ENCODE results near the gene CAV2. TPM values are rescaled to one million over a fixed set of nuclear protein-coding genes. Genes with fewer than 3 reads are reported as not detected.

The CAV2 gene
- total and polyA plus RNA-seq, 9 of the 15 experiments (the other 6 are each of a cell fraction or from before 2014, with no cell fraction given), result 16.1 to 137 (median 38.3) TPM

GRCh38 chr7:116495736-116496135 is 3.8 kb upstream of the CAV2 start:
- no TSS peak for BruUV-seq (replicated peaks)
- FAIRE-seq, result no peak
- POLR2A ChIA-PET, result interaction anchor here (1.0 kb wide), 1 partner anchor 13 kb away, joined by 3 read pairs; no protein-coding TSS in a partner anchor
- no peak for TF ChIP-seq MEF2A (IDR thresholded peaks at IDR 0.05; ENCODE audit: control insufficient read depth, low read depth, low read length)
- no peak for TF ChIP-seq NR4A1 (CRISPR knock-in tag; IDR thresholded peaks at IDR 0.05)
- no peak for TF ChIP-seq NR4A1 (tag; IDR thresholded peaks at IDR 0.05)
- no peak for TF ChIP-seq SRSF9 (IDR thresholded peaks at IDR 0.05; ENCODE audit: borderline replicate concordance, low read depth, low read length)
- TF ChIP-seq FOXA1 (IDR thresholded peaks at IDR 0.05; ENCODE audit: borderline replicate concordance), result no peak
- no peak for TF ChIP-seq SRSF3 (IDR thresholded peaks at IDR 0.05; ENCODE audit: insufficient read depth, low read length)
- no peak for TF ChIP-seq ZNF175 (CRISPR knock-in tag; IDR thresholded peaks at IDR 0.05; ENCODE audit: low read depth)
- TF ChIP-seq, protein P1, sequence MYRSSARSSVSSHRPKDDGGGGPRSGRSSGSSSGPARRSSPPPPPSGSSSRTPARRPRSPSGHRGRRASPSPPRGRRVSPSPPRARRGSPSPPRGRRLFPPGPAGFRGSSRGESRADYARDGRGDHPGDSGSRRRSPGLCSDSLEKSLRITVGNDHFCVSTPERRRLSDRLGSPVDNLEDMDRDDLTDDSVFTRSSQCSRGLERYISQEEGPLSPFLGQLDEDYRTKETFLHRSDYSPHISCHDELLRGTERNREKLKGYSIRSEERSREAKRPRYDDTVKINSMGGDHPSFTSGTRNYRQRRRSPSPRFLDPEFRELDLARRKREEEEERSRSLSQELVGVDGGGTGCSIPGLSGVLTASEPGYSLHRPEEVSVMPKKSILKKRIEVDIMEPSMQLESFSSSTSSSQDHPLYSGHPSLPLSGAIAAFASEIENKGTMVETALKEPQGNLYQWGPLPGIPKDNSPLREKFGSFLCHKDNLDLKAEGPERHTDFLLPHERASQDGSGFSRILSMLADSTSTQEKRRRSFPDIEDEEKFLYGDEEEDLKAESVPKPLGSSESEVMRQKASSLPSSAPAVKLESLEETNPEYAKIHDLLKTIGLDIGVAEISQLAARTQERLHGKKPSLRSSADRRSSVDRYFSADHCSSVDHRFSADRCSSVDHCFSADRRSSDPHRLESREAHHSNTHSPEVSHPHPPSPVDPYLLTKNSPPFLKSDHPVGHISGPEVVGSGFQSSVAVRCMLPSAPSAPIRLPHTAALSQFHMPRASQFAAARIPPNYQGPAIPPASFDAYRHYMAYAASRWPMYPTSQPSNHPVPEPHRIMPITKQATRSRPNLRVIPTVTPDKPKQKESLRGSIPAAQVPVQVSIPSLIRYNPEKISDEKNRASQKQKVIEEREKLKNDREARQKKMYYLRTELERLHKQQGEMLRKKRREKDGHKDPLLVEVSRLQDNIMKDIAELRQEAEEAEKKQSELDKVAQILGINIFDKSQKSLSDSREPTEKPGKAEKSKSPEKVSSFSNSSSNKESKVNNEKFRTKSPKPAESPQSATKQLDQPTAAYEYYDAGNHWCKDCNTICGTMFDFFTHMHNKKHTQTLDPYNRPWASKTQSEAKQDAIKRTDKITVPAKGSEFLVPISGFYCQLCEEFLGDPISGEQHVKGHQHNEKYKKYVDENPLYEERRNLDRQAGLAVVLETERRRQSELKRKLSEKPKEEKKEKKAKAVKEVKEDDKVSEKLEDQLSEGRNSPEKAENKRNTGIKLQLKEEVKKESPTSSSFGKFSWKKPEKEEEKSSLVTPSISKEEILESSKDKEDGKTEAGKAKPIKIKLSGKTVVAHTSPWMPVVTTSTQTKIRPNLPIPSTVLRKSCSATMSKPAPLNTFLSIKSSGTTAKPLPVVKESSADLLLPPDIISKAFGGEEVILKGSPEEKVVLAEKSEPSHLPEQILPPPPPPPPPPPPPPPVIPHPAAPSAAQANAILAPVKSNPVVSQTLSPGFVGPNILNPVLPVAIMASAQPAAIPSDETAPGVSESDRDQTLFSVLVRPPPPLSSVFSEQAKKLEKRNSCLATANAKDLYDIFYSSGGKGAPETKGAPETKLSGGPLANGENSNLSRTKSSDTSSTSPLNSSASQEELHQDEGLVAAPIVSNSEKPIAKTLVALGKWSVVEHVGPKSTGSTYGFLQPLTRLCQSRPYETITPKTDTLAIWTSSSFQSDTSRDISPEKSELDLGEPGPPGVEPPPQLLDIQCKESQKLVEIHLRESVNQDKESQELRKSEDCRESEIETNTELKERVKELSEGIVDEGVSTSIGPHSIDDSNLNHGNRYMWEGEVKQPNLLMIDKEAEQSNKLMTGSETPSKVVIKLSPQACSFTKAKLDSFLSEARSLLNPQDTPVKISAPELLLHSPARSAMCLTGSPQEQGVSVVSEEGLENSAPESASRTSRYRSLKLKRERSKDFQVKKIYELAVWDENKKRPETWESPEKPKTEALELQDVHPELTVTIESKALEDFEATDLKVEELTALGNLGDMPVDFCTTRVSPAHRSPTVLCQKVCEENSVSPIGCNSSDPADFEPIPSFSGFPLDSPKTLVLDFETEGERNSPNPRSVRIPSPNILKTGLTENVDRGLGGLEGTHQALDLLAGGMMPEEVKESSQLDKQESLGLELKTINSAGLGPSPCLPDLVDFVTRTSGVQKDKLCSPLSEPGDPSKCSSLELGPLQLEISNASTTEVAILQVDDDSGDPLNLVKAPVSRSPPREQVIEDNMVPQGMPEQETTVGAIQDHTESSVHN (IDR thresholded peaks at IDR 0.05; ENCODE audit: borderline replicate concordance in 1 of 2, low read depth in 1 of 2), result no peak
- TF ChIP-seq KAT7 (CRISPR knock-in tag; IDR thresholded peaks at IDR 0.05; ENCODE audit: borderline replicate concordance), result no peak
- no peak for TF ChIP-seq MCM5 (IDR thresholded peaks at IDR 0.05; ENCODE audit: low read depth)
- no peak for TF ChIP-seq CBFA2T2 (conservative IDR thresholded peaks at IDR 0.05)
- TF ChIP-seq SAP30 (IDR thresholded peaks at IDR 0.05; ENCODE audit: borderline replicate concordance, insufficient read depth, low read depth, low read length, poor library complexity, severe bottlenecking), result no peak
- TF ChIP-seq ZNF764 (CRISPR knock-in tag; IDR thresholded peaks at IDR 0.05; ENCODE audit: low read depth), result no peak
- no peak for TF ChIP-seq MCM2 (IDR thresholded peaks at IDR 0.05; ENCODE audit: low read depth)
- no peak for TF ChIP-seq ZNF140 (CRISPR knock-in tag; IDR thresholded peaks at IDR 0.05)

More at GRCh38 chr7:116495736-116496135, 3.8 kb upstream of the CAV2 start:
- Histone ChIP-seq H3K36me3 (ENCODE audit: control insufficient read depth, insufficient read depth, low read length) (no peaks in the 10 kb centered on the region; the same call in 2 of the 3 replicates), H3K9ac (ENCODE audit: insufficient read depth in 1 of 2, low read depth in 2 of 2, low read length in 2 of 2) (no peak overlapping the region), H3K9me1 (ENCODE audit: control insufficient read depth, insufficient read depth, low read length) (no peaks in the 10 kb centered on the region), H3K4me1 (replicated peaks in 1 of 2; ENCODE audit: control insufficient read depth in 2 of 2, insufficient read depth in 2 of 2, low read length in 2 of 2) (peaks cover 31 to 35% of the 10 kb centered on the region in 2 experiments; a peak in 4 of 5 replicates), H2AFZ (ENCODE audit: low read depth, low read length) (no peak overlapping the region), H3K79me2 (ENCODE audit: control insufficient read depth, insufficient read depth, low read length) (peaks cover 12% of the 10 kb centered on the region), H3K4me2 (ENCODE audit: insufficient read depth, low read length) (no peak overlapping the region), H3K9me3 (replicated peaks; ENCODE audit: control insufficient read depth, insufficient read depth, low read depth, low read length) (no peaks in the 10 kb centered on the region), H3K4me3 (no peak overlapping the region), H3K27me3 (ENCODE audit: control insufficient read depth in 2 of 2, insufficient read depth in 2 of 2, low read length in 2 of 2) (no peaks in the 10 kb centered on the region), H4K20me1 (replicated peaks; ENCODE audit: control insufficient read depth, insufficient read depth, low read length) (no peaks in the 10 kb centered on the region), H3K27ac (ENCODE audit: extremely low read depth, low read depth, low read length) (no peak overlapping the region)
- in situ Hi-C loops (cut with MboI), result no loop called here
- 87% methylated on average over 1 of the region's 1 CpG for WGBS (ENCODE audit: insufficient coverage, low coverage, missing lambda C conversion rate)
- CTCF ChIA-PET (ENCODE audit: low intra/inter-chr PET ratio), result no interaction called here
- DNase-seq (ENCODE audit: extremely low read depth in 1 of 4, low spot score in 3 of 4) (no peak), ATAC-seq (no peak)
- intact Hi-C loops (cut with micrococcal nuclease), result no loop called here

Measured in K562 (cell line).